K562 (cell line): Measurements from ENCODE around the gene SRPK2. TPM values are rescaled to one million over a fixed set of nuclear protein-coding genes. Genes with fewer than 3 reads are reported as not detected.

Experiments
- CREB5 ChIP-seq: fragments of 250-450 bp; sonication (Bioruptor Pico); IDR thresholded peaks from 2 replicates; pipeline ENCODE4 v1.5.0; 2020; ENCODE audit warnings: mild to moderate bottlenecking
- JUN ChIP-seq, 2 experiments: sonication (generic) in 1 of 2; formaldehyde crosslinking in 1 of 2; IDR thresholded peaks; 2 replicates each; pipeline versions ENCODE4 v1.6.1 to v1.8.0; 2012 to 2022; ENCODE audit warnings: borderline replicate concordance in 2 of 2, mild to moderate bottlenecking in 2 of 2, improper control_type of control experiment in 1 of 2, low read depth in 1 of 2, low read length in 1 of 2, missing genetic modification reagents in 1 of 2
- KLF16 ChIP-seq: IDR thresholded peaks from 2 replicates; pipeline ENCODE4 v1.6.1; 2016; ENCODE audit warnings: antibody characterized with exemption
- MTA1 ChIP-seq: fragments of 450-650 bp; IDR thresholded peaks from 2 replicates; pipeline ENCODE4 v1.6.1; 2017; ENCODE audit warnings: borderline replicate concordance
- SMARCA4 ChIP-seq: fragments of 450-650 bp; IDR thresholded peaks from 2 replicates; pipeline ENCODE4 v1.6.1; 2016
- TOE1 ChIP-seq, 2 experiments: fragments of 450-650 bp in 1 of 2; sonication (generic) in 1 of 2; formaldehyde crosslinking in 1 of 2; IDR thresholded peaks; 2 replicates each; pipeline versions ENCODE4 v1.7.1 to v1.8.0; 2016 to 2022; ENCODE audit warnings: borderline replicate concordance in 2 of 2, mild to moderate bottlenecking in 2 of 2, antibody characterized with exemption in 1 of 2, inconsistent platforms in 1 of 2, low read depth in 1 of 2, missing genetic modification reagents in 1 of 2, moderate library complexity in 1 of 2
- TRIM28 ChIP-seq: fragments of 450-650 bp; IDR thresholded peaks from 2 replicates; pipeline ENCODE4 v1.6.1; 2017
- ZBTB40 ChIP-seq, 2 experiments: fragments of 450-650 bp in 1 of 2; sonication (generic) in 1 of 2; formaldehyde crosslinking in 1 of 2; IDR thresholded peaks; 2 replicates each; pipeline versions ENCODE4 v1.7.1 to v1.9.0; 2016 to 2022; ENCODE audit warnings: inconsistent platforms in 1 of 2, mild to moderate bottlenecking in 1 of 2, missing genetic modification reagents in 1 of 2
- ZNF586 ChIP-seq: fragments of 450-650 bp; formaldehyde crosslinking; conservative IDR thresholded peaks from 2 replicates; pipeline ENCODE4 v1.4.0; 2020; ENCODE audit warnings: mild to moderate bottlenecking, moderate library complexity
- polyA plus RNA-seq, 8 experiments: library from polyadenylated mRNA; depleted of rRNA in 4 of 8; stranded (reverse) in 5 of 8; unstranded in 3 of 8; fragments of >200 nt; fragmentation: Nextera tagmentation in 2 of 8; fragmentation: Illumina TruSeq in 1 of 8; extraction: Ambion mirVana in 2 of 8; extraction: Trizol in 1 of 8; gene quantifications; 2 replicates each; pipeline versions ENCODE4 v1.2.1 to v1.2.3, GENCODE V29; 2011 to 2014; ENCODE audit warnings: inconsistent platforms in 1 of 8, missing spikeins in 1 of 8
- total RNA-seq, 7 experiments: library from RNA; depleted of rRNA in 6 of 7; stranded (reverse); fragments of >200 nt in 6 of 7; fragmentation: Illumina TruSeq in 2 of 7; extraction: Trizol in 2 of 7; gene quantifications; 2 replicates each; pipeline versions ENCODE4 v1.2.1 to v1.2.3, GENCODE V29; 2011 to 2021; ENCODE audit warnings: low replicate concordance in 1 of 7
- TF ChIP-seq, protein P1 (sequence below), 2 experiments: fragments of 450-650 bp; conservative IDR thresholded peaks; 2 replicates each; pipeline ENCODE4 v1.6.1; 2017; ENCODE audit warnings: mild to moderate bottlenecking in 2 of 2, moderate library complexity in 2 of 2

Gene SRPK2
- total and polyA plus RNA-seq, 9 of the 15 experiments (the other 6 are each of a cell fraction or from before 2014, with no cell fraction given), result 21.5 to 44.7 (median 33.3) TPM

DNA sequence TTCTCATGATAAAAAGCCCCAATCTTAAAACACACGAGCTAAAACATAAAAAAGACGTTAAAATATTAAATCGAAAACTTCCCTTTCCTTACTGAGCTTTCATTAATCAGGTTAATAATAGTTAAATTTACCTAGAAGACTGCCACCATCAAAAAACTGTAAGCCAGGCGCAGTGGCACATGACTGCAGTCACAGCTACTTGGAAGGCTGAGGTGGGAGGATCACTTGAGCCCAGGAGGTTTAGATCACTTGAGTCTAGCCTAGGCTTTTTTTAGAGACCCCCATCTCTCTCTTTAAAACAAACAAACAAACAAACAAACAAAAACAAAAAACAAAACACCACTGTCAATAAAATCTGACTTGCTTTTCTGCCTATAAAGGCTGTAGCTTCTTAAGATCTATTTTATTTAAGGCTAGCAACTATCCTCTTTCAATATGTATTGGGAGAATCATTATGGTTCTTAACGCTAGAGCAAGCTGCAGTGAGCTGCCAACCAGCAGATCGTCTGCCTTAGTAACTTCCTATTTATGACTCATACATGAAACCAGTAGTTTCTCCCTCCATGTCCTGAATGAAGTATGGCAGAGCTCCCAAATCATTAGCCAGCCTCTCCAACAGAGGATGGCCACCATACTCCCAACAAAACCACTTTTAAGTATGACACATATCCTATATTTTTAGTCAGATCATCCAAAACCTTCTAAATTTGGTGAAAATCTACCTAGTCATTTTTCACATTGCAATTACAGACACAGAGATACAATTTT is 163.7 kb downstream of the SRPK2 start (continued):
- 0 out of 2 replicates have a peak, but pooled peaks have one; percentile 15 for TF ChIP-seq ZBTB40 (IDR thresholded peaks at IDR 0.05)
- no peak for TF ChIP-seq ZBTB40 (CRISPR knock-in tag; IDR thresholded peaks at IDR 0.05)
- TF ChIP-seq SMARCA4, result 0 out of 2 replicates have a peak, but pooled peaks have one; percentile 61
- TF ChIP-seq MTA1, result no peak
- TF ChIP-seq JUN (IDR thresholded peaks at IDR 0.05; ENCODE audit: borderline replicate concordance, low read depth, low read length), result peak; percentile 87
- no peak for TF ChIP-seq JUN (CRISPR knock-in tag; IDR thresholded peaks at IDR 0.05; ENCODE audit: borderline replicate concordance)
- no peak for TF ChIP-seq ZNF586 (CRISPR knock-in tag)
- no peak for TF ChIP-seq CREB5 (CRISPR knock-in tag)
- no peak for TF ChIP-seq KLF16
- TF ChIP-seq, protein P1, sequence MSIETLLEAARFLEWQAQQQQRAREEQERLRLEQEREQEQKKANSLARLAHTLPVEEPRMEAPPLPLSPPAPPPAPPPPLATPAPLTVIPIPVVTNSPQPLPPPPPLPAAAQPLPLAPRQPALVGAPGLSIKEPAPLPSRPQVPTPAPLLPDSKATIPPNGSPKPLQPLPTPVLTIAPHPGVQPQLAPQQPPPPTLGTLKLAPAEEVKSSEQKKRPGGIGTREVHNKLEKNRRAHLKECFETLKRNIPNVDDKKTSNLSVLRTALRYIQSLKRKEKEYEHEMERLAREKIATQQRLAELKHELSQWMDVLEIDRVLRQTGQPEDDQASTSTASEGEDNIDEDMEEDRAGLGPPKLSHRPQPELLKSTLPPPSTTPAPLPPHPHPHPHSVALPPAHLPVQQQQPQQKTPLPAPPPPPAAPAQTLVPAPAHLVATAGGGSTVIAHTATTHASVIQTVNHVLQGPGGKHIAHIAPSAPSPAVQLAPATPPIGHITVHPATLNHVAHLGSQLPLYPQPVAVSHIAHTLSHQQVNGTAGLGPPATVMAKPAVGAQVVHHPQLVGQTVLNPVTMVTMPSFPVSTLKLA (conservative IDR thresholded peaks at IDR 0.05), result no peak
- no peak for TF ChIP-seq TOE1 (IDR thresholded peaks at IDR 0.05; ENCODE audit: borderline replicate concordance)
- no peak for TF ChIP-seq TOE1 (CRISPR knock-in tag; IDR thresholded peaks at IDR 0.05; ENCODE audit: borderline replicate concordance, low read depth)
- no peak for TF ChIP-seq TRIM28
